ENCODE measurements around the gene DAB2IP.

Gene DAB2IP

DNA sequence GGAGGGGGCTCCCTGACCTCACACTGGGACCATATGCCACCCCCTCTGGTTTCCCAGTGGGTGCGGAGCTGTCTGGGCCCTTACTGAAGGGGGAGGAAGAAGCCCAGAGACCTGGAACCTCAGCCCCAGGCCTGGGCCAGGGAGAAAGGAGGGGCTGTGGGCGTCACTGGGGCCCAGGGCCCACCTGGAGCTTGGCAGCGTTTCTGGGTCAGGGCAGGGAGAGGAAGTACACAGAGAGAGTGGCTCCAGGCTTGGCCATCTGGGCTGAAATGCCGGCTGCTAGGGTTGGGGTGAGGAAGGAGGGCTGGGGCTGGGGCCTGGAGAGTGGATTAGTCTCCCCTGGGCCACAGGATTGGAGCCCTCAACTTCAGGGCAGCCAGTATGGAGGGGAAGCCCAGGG lies 6.4 kb upstream of the DAB2IP start:
- DNase-seq, result no peak

DNA sequence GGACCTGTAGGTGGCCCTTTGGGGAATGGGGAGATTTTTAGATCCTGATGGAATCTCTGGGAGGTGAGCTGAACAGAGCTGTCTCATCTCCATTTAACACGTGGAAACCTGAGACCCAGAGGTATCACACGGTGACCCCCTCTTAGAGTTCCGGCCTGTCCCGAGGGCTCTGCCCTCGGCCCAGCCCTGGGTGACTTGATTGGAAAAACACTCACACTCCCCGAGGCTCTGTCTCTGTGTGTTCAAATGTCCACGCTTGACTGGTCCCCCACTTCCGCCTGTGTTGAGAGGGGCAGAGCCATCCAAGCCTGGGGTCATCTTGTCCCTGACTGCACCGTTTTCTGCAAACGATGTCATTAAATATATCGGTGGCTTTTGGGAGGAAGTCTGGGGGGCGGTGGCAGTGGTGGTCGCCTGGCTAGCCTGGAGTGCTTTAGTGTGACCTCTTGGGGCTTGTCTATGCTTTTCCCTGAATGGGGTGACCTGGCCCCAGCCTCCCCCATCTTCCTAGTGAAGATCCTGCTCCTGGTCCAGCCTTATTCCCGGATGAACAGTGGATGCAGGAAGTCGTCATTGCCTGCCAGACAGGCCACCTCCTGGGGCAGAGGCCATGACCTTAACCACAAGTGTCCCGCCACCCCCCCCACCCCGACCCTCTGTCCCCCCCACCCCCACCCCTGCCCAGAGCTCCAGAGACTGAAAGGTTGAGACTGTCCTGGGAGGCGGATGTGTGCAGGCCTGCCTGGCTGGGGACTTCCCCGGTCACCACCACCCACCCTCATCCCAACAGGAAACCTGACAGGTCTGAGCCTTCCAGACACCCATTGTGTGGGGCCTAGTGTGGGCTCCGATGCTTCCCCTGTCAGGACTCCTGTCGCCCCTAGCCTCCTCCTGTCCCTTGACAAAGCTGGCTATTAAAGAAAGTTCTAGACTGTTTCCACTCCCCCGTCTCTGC lies 5.3 kb upstream of the DAB2IP start:
- DNase-seq, result no peak

DNA sequence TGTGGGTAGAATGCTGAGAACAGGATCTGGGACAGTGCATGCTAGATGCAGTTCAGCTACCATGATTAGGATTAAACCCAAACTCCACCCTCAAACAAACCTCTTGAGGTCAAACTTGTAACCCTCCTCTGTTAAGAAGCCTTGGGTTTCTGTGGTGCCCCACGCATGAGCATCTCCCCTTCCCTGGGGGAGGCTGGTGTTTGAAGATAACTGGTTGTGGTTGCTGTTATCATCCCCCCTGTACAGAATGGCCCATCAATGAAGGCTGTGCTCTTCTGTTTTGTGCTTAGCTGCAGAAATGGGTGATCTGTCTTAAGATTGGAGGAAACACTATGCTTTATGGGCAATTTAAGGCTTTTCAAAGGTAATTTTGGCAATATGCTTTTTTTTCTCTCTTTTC lies 4.4 kb upstream of the DAB2IP start:
- no peak for DNase-seq

DNA sequence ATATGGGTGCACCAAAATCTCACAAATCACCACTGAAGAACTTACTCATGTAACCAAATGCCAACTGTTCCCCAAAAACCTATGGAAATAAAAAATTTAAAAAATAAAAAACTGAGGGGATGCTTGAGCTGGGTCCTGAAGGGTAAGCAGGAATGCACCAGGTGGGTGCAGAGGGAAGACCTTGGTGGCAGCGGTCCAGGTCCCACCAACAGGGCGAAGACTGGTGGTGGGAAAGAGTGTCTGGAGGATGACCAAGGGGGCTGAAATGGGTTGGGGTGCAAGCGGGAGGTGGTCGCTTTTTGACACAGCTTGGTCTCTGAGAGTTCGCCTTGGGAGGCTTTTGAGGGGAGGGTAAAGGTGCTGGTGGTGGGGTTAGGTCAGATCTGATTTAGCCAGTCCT lies 3.3 kb upstream of the DAB2IP start:
- DNase-seq, result no peak

DNA sequence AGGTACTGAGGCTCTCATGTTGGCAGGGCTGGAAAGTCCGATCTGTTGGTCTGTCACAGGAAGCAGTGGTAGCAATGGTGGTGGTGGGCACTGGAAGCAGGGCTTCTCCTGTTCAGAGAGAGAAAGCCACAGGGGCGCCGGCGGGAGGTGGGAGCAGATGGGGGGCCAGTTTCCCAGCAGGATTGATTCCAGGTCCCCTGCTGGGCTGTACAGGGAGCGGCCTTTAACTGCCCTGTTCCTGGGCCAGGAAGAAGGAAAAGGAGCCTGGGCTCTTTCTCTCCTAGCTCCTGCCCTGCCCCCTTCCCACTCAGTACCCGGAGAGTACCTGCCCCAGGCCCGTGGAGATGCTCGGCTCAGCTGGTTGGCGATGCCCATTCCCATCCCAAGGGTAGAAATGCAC lies 2.6 kb upstream of the DAB2IP start:
- DNase-seq, result no peak

DNA sequence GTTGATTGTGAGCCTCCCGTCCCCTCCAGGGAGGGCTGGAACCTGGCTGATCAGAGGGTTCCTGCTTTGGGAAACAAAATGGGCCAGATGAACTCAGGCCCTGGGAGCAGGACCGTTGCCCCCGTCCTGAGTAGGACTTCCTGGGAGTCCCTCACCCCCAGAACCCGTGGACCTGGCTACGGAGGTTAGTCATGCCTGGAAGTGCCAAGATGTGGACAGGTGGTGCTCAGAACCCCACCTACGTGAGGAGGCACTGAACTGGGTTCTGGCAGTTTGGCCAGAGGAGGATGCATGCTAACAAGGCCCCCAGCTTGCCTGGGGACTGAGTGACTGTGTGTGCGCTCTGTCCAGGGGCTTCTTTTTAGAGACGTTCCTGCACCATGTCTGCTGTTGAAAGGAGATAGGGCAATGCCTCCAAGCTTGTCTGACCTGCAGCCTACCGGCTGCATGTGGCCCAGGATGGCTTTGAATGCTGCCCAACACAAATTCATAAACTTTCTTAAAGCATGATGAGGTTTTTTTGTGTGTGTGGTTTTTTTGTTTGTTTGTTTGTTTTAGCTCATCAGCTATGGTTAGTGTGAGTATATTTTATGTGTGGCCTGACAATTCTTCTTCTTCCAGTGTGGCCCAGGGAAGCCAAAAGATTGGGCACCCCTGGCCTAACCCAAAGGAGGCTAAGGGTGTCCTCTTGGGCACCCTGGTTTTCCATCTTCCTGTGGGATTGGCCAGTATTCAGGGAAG lies 1.8 kb upstream of the DAB2IP start:
- DNase-seq, result no peak

DNA sequence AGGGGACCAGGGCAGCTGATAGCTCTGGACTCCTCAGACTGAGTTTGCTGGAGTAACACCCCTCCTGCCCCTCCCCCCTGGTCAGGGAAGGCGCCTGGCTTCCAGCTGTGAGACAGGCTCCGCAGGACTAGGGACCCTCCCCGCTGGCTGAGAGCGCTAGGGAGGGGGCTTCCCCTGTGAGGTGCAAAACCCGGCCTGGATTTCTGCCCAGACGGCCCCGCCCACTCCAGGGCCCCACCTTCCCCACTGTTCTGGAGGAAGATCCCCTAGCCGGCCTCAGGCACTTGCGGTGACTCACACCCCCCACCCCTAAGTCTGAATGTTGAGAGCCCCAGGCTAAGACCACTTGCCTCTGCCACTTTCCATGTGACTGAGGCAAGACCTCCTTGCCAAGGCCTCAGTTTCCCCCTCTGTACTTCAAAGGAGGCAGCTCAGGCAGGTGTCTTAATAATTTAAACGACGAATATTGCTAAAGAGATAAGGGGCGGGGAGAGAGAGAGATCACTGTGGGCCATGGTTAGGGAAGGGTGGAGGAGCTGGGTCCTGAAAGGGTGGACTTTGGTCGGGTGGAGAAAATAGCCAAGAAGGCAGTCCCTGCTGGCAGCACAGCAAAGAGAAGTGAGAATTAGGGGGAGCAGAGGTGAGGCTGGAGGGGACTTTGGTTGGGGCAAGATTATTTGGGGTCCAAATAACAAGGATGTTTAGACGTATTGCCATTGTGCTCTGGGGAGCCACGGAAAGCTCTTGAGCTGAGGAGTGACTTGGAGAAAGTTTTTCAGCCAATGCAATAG lies 1.0 kb upstream of the DAB2IP start:
- no peak for DNase-seq

DNA sequence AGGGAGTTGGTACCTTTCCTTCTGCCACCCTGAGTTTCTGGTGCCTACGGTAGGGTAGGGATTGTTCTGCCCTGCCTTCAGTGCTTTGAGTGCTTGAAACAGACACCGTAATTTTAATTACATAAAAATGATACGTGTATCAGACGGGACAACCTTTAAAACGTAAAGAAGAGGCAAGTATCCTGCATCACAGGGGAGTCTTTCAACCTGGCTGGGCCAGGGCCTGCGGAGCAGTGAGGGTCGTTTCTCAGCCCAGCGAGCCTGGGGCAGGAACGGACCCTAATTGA lies 483 bp upstream of the DAB2IP start:
- no peak for DNase-seq

DNA sequence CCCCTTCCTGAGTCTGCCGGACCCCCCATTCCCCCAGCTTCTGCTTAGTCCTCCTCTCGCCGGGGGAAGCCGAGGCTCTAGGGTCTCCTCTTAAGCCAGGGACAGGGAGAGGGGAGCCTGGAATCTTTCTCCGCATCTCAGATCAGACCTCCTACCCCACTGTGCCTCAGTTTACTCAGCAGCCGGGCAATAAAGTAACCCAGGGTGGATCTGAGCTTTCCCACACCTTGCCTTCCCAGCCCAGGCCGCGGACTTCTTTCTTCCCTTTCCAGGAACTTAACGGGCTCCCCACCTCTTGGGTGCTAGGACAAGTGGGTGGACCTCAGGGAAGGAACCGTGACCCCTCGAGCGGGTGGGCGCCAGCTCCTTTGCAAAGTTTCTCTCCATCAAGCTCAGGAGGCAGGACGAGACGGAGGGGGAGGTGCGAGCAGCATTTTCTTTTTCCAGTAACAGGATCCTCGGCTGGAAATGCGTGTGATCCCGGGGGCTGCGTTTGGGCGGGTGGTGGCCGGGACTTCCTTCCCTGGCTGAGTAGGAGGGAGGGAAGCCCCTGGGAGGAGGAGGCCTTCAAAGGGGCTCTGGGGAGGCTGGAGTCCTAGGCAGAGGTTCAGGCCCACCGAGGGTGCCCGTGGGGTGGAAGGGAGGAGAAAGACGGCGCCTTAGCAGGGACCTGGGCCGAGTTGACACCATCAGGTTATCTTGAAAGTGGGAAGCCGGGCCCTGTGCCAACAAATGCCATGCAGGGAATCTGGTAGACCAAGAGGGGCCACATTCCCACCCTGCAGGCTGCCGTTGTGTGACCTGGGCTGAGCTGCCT lies 795 bp downstream of the DAB2IP start:
- DNase-seq, result no peak

DNA sequence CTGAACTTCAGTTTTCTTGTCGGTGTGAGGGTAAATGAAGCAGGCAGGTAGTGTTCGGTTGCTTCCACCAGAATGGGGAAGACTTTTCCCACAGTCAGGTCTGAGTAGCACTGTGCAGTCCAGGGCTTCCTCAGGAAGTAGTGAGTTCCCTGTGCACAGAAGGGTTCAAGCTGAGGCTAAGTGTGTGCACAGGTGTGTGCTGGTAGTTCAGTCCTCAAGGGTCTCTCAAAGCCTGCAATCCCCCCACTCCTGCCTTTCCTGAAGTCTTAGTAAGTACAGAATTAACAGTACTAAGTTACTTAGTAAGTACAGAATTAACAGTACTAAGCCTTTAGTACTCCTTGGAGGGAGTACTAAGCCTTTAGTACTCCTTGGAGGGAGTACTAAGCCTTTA lies 1.4 kb downstream of the DAB2IP start:
- DNase-seq, result no peak

DNA sequence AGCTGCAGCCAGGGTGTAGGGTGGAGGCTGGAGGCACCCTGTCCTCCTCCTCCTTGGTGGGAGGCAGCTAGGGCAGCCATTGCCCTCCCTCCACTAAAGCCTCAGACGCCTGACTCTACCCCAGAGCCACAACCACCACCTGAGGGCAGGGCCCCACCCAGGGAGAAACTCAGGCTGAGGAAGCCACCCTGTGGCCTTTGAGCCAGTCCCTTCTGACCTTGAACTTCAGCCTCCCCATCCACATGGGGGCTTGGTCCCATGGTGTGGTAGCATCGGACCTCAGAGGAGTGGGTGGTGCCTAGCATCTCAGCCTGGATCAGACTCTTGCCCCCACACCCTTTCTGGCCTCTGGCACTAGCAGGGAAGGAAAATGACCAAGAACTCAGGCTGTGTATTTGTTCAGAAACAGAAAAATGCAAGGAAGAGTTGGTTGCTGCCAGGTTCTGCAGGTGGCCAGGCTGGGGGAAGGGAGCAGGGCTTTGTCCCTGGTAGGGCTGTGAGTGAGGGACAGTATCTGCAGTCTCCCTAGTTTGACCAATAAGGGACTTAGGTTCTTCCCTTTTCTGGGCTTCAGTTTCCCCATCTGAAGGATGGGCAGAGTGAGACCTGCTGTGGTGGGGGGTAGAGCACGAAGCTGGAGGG lies 3.2 kb downstream of the DAB2IP start:
- DNase-seq, result no peak

DNA sequence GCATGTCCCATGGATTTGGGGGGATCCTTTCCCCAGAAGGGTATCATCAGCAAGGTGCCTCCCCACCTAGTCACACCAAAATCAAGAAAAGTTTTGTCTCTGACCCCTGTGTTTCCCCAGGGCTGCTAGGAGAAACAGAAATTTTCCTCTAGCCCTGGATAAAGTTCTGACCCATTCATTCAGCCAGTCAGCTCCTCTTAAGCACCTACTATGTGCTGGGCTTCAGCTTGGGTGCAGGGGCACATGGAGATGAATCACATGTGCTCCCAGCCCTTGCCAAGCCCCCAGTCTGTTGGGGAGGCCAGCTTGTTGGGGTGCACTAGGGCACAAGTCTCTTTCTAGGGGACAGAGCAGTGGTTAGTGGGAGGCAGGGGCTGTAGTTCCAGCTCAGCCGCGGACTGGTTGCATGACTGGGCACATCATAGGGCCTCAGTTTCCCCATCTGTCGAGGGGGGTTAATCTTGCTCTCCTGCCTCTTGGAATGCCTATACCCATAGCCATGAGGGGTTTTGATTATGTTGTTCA lies 3.9 kb downstream of the DAB2IP start:
- no peak for DNase-seq

DNA sequence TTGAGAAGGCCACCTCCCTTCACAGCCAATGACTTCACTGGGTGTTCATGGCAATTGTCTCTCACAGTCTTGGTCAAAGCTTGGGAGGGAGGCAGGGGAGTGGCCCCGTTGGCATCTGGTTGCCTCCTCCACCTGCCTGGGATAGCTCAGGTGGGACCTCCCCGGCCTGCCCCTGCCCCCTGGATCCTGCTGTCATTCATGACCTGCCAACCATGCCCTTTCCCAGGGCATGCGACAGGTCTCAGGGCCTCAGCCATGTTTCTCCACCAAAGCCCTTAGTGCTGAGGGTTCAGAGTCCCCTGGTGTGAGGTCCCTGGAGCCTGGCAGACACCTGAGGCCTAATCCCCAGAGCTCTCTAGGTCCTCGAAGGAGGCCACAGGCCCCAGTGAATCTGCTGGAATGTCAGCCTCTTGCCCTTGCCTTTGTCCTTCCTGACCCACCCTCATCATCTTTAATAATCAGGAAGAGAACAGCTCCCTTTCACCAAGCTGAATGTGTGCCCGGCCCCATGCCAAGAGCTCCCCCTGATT lies 5.6 kb downstream of the DAB2IP start:
- DNase-seq, result no peak

DNA sequence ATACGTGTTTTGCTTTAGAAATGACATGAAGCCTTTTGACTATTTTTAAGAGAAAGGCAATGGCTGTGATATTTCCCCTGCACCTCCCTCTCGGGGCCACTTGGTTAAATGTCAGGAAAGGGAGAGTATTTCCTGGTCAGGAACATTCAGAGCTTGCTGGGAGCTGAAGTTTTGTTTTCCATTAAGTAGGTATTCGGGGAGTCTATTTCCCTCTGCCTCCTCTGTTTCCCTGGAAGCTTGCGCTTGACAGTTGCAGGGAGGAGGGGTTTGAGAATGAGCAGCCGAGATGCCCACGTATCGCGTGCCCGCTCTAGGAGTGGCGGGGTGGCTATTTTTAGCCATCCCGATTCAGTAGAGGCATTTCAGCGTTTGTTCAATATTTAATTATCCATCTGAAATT lies 6.7 kb downstream of the DAB2IP start:
- DNase-seq, result no peak

DNA sequence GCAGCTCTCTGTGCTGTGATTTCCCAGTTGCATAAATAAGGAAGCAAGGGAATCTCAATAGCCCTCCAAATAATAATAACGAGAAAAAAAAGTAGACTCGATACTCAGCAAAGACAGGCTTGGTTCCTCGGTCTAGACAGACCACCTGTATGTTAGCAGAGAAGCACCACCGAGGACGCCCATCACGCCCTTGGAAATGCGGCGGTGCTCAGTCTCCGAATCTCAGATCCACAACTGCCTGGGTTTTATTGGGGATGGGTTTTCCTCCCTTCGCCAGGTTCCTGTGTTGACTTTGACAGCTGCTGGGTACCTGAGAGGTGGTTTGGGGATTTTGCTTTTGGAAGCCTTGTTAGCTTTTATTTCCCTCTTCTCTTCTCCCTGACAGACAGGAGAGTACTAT lies 7.2 kb downstream of the DAB2IP start:
- no peak for DNase-seq

DNA sequence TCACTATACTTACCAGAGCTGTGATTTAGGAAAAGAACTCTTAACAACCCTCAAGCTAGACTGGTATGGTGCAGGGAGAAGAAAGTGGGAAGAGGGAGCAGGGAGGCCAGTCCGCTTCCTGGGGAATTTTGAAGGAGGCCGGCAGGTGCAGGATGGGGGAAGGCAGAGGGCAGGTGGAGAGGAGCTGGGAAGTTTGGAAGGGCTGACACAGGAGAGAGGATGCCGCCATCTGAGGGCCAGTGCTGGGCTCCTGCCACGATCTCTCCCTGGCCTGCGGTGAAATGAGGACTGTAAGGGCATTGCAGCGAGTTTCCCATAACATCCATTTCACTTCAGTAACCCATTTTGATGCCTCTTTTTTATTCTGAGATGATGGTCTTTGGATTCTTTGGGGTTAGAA lies 8.9 kb downstream of the DAB2IP start:
- no peak for DNase-seq

DNA sequence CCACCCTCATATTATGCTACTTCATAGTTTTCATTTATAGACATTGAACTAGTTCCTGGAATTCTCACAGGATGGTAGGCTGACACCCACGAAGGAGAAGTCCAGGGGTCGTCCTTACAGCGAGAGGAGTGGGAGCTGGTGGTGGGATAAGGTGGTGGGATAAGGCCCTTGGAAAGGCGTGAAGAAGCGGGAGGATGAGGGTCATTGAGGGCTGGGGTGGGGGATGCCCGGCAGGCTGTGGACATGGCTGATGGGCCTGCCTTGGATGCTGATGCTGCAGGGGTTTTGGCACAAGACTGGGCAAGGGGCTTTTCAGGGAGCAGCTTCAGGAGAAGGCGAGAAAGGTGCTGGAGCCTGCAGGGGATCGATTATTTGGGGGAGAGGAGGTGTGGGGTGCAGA lies 9.4 kb downstream of the DAB2IP start:
- no peak for DNase-seq

DNA sequence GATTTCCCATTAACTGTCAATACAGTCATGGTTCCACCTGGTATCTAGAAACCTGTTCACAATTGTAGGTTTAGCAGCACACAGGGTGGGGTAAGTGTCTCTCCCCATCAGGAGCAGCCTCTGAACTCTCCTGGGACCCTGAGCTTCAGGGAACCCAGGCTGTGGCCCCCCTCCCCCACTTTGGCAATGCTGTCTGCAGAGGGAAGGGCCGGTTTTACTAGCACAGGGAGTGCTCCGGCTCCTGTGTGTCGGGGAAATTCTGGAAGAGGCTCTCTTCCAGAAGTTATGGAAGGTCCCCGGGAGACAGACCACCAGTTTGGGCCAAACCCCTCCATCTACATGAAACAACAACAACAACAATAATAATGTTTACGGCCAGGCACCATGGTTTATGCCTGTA lies 9.9 kb downstream of the DAB2IP start:
- DNase-seq, result no peak

DNA sequence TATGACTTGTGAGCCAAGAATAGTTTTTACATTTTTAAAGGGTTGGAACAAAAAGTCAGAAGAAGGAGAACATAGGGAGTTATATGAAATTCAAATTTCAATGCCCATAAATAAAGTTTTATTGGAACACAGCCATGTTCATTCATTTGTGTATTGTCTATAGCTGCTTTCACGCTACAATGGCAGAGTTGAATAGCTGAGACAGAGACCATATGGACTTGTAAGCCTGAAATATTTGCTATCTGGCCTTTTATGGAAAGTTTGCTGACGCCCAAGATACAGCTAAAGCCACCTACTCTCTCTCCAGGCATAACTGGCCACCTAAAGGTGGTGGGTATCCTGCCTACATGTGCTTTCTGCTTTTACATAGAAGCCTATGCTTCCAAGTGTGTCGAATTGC lies 10.9 kb downstream of the DAB2IP start:
- no peak for DNase-seq

DNA sequence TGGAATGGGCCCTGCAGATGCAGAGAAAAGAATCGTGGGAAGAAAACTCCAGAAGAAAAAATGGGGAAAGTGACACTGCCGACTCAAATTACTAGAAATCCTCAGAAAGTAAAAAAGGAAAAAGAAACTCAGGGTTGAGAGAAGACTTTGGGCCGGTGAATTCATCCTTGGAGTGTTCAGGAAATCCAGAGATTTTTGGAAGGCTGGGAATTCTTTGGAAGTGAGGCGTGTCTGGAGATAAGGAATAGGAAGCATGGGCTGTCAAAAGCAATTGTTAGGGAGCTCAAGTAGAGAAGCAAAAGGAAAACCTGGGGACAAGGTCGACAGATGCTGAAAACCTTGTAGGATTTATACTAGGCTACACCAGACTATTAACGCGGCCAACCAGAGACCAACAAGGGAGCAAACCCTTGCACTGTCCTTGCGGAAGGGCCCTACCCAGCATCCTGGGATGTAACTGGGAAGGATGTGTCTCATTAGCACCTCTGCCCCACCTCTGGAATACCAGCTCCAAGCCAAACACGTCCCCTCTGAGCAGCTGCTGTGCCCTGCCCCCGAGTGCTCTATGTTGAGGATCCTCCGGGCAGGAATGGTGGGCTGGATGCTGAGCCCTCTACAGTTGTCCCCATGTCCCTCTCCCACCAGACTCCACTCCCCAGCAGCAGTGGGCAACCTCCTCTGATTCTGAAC lies 11.6 kb downstream of the DAB2IP start:
- no peak for DNase-seq

DNA sequence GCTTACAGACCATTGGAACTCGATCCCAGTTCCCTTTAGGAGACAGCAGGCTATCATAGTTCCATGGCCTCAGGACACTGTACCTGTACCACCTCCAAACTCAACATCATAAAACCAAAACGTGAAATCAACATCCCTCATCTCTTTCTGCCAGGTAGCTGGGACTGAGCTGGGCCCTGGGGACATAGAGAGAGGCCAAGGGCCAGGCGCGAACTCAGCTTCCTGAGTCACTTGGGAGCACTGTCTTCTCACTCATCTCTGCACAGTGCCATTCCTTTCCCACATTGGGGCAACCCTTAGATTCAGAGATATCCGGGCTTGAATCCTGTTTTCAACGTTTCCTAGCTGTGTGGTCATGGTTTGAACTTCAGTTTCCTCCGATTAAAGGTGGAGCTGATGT lies 12.2 kb downstream of the DAB2IP start:
- no peak for DNase-seq
